ENCODE data around the gene PARPBP.

PARPBP gene

GRCh38 chr12:102174117-102174516 lies 54.1 kb downstream of the PARPBP start:
- H3K4me1 ChIP-seq: no peaks in the 10 kb centered on the region
- no peaks in the 10 kb centered on the region for H3K9me3 ChIP-seq
- no peak overlapping the region for H3K4me3 ChIP-seq (ENCODE audit: low read depth, low read length)
- H3K27me3 ChIP-seq: no peaks in the 10 kb centered on the region
- no peak for TF ChIP-seq CTCF (IDR thresholded peaks at IDR 0.05; ENCODE audit: low read depth, low read length)
- no peaks in the 10 kb centered on the region; the same call in none of the 2 replicates for H3K36me3 ChIP-seq
- DNase-seq: no peak

DNA sequence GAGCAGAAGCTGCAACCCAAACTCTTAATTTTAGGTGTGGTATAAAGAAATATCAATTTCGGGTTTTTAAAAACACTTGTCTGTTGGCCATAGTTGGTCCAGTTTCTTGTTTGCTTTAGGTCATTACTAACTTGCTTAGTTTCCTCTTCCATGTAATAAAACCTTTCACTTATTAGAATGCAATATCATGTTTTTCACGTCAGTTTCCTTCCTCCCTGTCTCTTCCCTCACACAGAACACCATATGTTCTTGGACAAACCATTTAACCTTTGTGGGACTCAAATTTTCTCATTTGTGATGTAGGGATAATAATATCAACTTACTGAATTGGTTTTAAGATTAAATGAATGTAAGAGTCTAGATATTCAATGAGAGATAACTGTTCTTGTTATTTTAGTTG lies 54.8 kb downstream of the PARPBP start:
- no peaks in the 10 kb centered on the region for H3K9me3 ChIP-seq
- no peaks in the 10 kb centered on the region for H3K4me1 ChIP-seq
- H3K27me3 ChIP-seq: no peaks in the 10 kb centered on the region
- DNase-seq: no peak
- no peak for TF ChIP-seq CTCF (IDR thresholded peaks at IDR 0.05; ENCODE audit: low read depth, low read length)
- H3K36me3 ChIP-seq: no peaks in the 10 kb centered on the region; the same call in none of the 2 replicates
- no peak overlapping the region for H3K4me3 ChIP-seq (ENCODE audit: low read depth, low read length)

- Histone ChIP-seq H3K27me3 (no peaks in the 10 kb centered on the region), H3K9me3 (no peaks in the 10 kb centered on the region), H3K4me1 (no peaks in the 10 kb centered on the region), H3K4me3 (ENCODE audit: low read depth, low read length) (no peak overlapping the region), H3K36me3 (no peaks in the 10 kb centered on the region)
- TF ChIP-seq CTCF (IDR thresholded peaks at IDR 0.05; ENCODE audit: low read depth, low read length): no peak
- DNase-seq: no peak
These were observed 62.7 kb downstream of the PARPBP start for GRCh38 chr12:102182635-102183034.

GRCh38 chr12:102195826-102196225 lies 75.8 kb downstream of the PARPBP start:
- H3K9me3 ChIP-seq: no peaks in the 10 kb centered on the region
- no peak for TF ChIP-seq CTCF (IDR thresholded peaks at IDR 0.05; ENCODE audit: low read depth, low read length)
- no peaks in the 10 kb centered on the region for H3K4me1 ChIP-seq
- no peak overlapping the region for H3K4me3 ChIP-seq (ENCODE audit: low read depth, low read length)
- DNase-seq: no peak
- H3K36me3 ChIP-seq: no peaks in the 10 kb centered on the region
- H3K27me3 ChIP-seq: no peaks in the 10 kb centered on the region

DNA sequence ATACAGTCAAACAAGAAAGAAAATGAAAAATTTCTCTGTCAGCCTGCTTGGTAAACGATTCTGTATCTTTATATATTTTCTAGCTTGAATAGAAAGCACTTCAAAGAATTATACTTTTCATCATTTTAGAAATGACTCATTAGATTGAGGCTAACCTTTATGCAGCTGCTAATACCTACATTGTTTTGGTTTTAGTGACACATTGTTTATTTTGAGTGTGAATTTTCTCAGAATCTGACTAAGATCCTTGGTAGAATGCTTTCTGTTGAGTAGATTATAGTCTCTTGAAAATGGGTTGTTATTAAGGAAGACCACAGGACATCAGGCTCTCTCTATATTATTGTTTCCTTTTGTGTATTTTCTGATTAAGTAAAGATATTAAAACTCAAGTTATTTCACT lies 77.8 kb downstream of the PARPBP start, which contains the start of gene PMCH:
Gene PMCH (minus strand): TSS at position 45 of the 400 bp plus-strand sequence. CDS start 63 bp downstream, outside the sequence.
- no peak for TF ChIP-seq CTCF (IDR thresholded peaks at IDR 0.05; ENCODE audit: low read depth, low read length)
- Histone ChIP-seq H3K36me3 (no peaks in the 10 kb centered on the region), H3K9me3 (no peaks in the 10 kb centered on the region), H3K4me1 (no peaks in the 10 kb centered on the region), H3K27me3 (no peaks in the 10 kb centered on the region), H3K4me3 (ENCODE audit: low read depth, low read length) (no peak within 1 kb of the TSS)
- DNase-seq: no peak

DNA sequence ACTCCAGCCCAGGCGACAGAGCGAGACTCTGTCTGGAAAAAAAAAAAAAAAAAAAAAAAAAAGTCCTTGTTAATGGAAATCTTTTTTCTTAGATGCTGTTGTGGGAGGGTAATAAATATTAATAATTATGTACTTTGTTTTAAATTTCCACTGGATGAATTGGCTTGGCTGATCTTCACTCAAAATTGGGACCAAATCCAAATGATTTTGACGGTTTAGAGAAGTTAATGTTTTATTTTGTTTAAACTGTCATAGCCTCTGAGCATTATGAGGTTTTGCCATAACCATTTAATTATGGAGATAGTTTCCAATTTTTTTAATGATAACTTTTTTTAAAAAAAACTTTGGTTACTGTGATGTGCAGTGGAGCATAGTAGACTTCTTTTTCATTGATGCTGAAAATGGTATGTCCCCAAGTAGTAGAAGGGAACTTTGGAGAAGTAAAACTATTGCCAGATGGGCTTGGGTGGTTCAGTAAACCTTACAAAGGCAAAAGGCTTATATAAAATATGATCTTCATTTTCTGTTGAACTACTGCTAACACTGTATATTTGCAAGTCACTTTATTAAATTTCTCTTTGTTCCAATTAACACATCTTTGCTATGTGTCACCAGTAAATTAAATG lies 81.6 kb downstream of the PARPBP start:
- Histone ChIP-seq H3K36me3 (no peaks in the 10 kb centered on the region), H3K4me3 (ENCODE audit: low read depth, low read length) (no peak overlapping the region), H3K4me1 (no peaks in the 10 kb centered on the region), H3K27me3 (no peaks in the 10 kb centered on the region), H3K9me3 (no peaks in the 10 kb centered on the region)
- no peak for TF ChIP-seq CTCF (IDR thresholded peaks at IDR 0.05; ENCODE audit: low read depth, low read length)
- DNase-seq: no peak

Measured in BE2C (cell line).